ENCODE measurements around the gene MAP3K20. TPM values are rescaled to one million over a fixed set of nuclear protein-coding genes. Genes with fewer than 3 reads are reported as not detected.

MAP3K20 gene
- total RNA-seq, 1 experiment from 2014 or later = 15.2 TPM

DNA sequence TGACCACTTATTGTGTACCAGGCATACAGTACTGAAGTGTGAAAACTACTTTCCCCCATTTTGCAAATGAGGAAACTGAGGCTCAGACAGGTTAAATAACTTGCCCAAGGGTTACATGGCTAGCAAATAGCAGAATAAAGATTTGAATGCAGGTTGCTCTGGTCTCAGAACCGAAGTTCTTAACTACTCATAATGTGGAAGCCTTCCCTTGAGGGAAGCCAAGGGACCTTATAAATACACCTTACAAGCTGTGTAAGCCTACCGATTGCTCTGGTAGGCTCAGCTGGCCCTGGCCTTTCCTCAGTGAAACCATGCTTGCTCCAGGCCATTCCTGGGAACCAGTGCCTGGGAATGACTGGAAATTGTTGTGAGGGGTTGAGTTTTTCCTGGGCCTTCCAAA is 164.4 kb downstream of the MAP3K20 start:
- Mint-ChIP-seq H3K9me3 (peaks cover 6% of the 10 kb centered on the region), H3K4me1 (peaks cover 40% of the 10 kb centered on the region), H3K36me3 (peaks cover 7% of the 10 kb centered on the region), H3K4me3 (no peak overlapping the region), H3K27ac (no peak overlapping the region), H3K27me3 (ENCODE audit: low read depth) (no peaks in the 10 kb centered on the region)
- no peak for DNase-seq (ENCODE audit: low spot score)
- ATAC-seq = no peak
- POLR2A ChIA-PET = interaction anchor here (0.5 to 0.6 kb wide), 2 partner anchors 9 to 105 kb away, joined by 3 read pairs; no protein-coding TSS in a partner anchor
- CTCF ChIA-PET = no interaction called here
- no peak for TF ChIP-seq AR (CRISPR knock-in tag; IDR thresholded peaks at IDR 0.05)
- no peak for TF ChIP-seq GABPB1 (CRISPR knock-in tag; IDR thresholded peaks at IDR 0.05)

DNA sequence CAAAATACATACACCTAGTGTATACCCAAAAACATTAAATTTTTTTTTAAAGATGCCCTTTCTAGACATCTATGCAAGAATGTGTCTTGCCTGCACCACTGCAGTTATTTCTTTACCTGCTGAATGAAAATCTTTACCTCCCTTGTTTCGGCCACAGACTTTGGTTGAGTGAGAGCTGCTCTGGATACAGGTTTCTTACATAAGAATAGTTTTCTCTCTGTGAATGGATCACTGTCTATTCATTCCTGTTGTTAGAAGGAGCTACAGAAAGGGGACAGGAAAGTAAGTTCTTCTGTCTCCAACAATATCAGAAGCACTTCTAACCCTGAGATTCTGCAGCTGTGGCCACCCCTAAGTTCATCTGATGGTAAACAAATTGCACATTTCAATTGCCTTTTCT is 166.0 kb downstream of the MAP3K20 start:
- POLR2A ChIA-PET = no interaction called here
- TF ChIP-seq IRF1 (CRISPR knock-in tag; IDR thresholded peaks at IDR 0.05) (no peak), SP1 (CRISPR knock-in tag; conservative IDR thresholded peaks at IDR 0.05) (no peak), ZBTB43 (CRISPR knock-in tag; IDR thresholded peaks at IDR 0.05) (no peak), ZBTB21 (CRISPR knock-in tag; IDR thresholded peaks at IDR 0.05; ENCODE audit: borderline replicate concordance) (no peak), TEAD1 (CRISPR knock-in tag; IDR thresholded peaks at IDR 0.05) (no peak), JUN (CRISPR knock-in tag; IDR thresholded peaks at IDR 0.05) (no peak), GABPB1 (CRISPR knock-in tag; IDR thresholded peaks at IDR 0.05) (no peak), NFE2L1 (CRISPR knock-in tag; IDR thresholded peaks at IDR 0.05) (no peak), TP53 (CRISPR knock-in tag; IDR thresholded peaks at IDR 0.05) (no peak), ELF4 (CRISPR knock-in tag; IDR thresholded peaks at IDR 0.05; ENCODE audit: low read depth) (no peak), ZNF512 (CRISPR knock-in tag; IDR thresholded peaks at IDR 0.05; ENCODE audit: borderline replicate concordance) (no peak), ZNF423 (CRISPR knock-in tag; IDR thresholded peaks at IDR 0.05) (no peak), PREB (CRISPR knock-in tag; IDR thresholded peaks at IDR 0.05; ENCODE audit: borderline replicate concordance) (no peak)
- TF ChIP-seq, protein P1, sequence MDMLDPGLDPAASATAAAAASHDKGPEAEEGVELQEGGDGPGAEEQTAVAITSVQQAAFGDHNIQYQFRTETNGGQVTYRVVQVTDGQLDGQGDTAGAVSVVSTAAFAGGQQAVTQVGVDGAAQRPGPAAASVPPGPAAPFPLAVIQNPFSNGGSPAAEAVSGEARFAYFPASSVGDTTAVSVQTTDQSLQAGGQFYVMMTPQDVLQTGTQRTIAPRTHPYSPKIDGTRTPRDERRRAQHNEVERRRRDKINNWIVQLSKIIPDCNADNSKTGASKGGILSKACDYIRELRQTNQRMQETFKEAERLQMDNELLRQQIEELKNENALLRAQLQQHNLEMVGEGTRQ (CRISPR knock-in tag; IDR thresholded peaks at IDR 0.05) = no peak
- TF ChIP-seq, protein P2, sequence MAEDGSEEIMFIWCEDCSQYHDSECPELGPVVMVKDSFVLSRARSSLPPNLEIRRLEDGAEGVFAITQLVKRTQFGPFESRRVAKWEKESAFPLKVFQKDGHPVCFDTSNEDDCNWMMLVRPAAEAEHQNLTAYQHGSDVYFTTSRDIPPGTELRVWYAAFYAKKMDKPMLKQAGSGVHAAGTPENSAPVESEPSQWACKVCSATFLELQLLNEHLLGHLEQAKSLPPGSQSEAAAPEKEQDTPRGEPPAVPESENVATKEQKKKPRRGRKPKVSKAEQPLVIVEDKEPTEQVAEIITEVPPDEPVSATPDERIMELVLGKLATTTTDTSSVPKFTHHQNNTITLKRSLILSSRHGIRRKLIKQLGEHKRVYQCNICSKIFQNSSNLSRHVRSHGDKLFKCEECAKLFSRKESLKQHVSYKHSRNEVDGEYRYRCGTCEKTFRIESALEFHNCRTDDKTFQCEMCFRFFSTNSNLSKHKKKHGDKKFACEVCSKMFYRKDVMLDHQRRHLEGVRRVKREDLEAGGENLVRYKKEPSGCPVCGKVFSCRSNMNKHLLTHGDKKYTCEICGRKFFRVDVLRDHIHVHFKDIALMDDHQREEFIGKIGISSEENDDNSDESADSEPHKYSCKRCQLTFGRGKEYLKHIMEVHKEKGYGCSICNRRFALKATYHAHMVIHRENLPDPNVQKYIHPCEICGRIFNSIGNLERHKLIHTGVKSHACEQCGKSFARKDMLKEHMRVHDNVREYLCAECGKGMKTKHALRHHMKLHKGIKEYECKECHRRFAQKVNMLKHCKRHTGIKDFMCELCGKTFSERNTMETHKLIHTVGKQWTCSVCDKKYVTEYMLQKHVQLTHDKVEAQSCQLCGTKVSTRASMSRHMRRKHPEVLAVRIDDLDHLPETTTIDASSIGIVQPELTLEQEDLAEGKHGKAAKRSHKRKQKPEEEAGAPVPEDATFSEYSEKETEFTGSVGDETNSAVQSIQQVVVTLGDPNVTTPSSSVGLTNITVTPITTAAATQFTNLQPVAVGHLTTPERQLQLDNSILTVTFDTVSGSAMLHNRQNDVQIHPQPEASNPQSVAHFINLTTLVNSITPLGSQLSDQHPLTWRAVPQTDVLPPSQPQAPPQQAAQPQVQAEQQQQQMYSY (CRISPR knock-in tag; IDR thresholded peaks at IDR 0.05) = no peak
- CTCF ChIA-PET = interaction anchor here (0.9 kb wide), 1 partner anchor 310 kb away, joined by 3 read pairs; no protein-coding TSS in a partner anchor
- no peak overlapping the region for H3K4me3 Mint-ChIP-seq
- no peaks in the 10 kb centered on the region for H3K9me3 Mint-ChIP-seq
- ATAC-seq = peak; percentile 60
- H3K27me3 Mint-ChIP-seq (ENCODE audit: low read depth) = no peaks in the 10 kb centered on the region
- peak overlapping the region; percentile 95 for H3K27ac Mint-ChIP-seq
- DNase-seq (ENCODE audit: low spot score) = no peak
- peaks cover 35% of the 10 kb centered on the region for H3K4me1 Mint-ChIP-seq
- H3K36me3 Mint-ChIP-seq = no peaks in the 10 kb centered on the region

All from WTC11 (cell line).